ENCODE results near the gene KLHL21. TPM values are rescaled to one million over a fixed set of nuclear protein-coding genes. Genes with fewer than 3 reads are reported as not detected.

Gene KLHL21
- total RNA-seq, 1 experiment from 2014 or later: 17.6 TPM

- Mint-ChIP-seq H3K4me3 (no peak overlapping the region), H3K27me3 (ENCODE audit: low read depth) (no peaks in the 10 kb centered on the region; the same call in 1 of the 2 replicates), H3K36me3 (peaks cover 21% of the 10 kb centered on the region), H3K27ac (no peak overlapping the region), H3K4me1 (peaks cover 22% of the 10 kb centered on the region), H3K9me3 (no peaks in the 10 kb centered on the region)
- CTCF ChIA-PET: interaction anchor here (1.1 to 1.4 kb wide), 2 partner anchors 17 to 45 kb away, joined by 3 to 7 read pairs; partner anchors contain the start of genes NOL9 and TAS1R1
- no peak for TF ChIP-seq NR3C1 (CRISPR knock-in tag; conservative IDR thresholded peaks at IDR 0.05; ENCODE audit: low read depth)
- no peak for TF ChIP-seq E2F4 (CRISPR knock-in tag; IDR thresholded peaks at IDR 0.05; ENCODE audit: borderline replicate concordance, low read depth)
- no peak for TF ChIP-seq CREB1 (CRISPR knock-in tag; IDR thresholded peaks at IDR 0.05)
- TF ChIP-seq PREB (CRISPR knock-in tag; IDR thresholded peaks at IDR 0.05; ENCODE audit: borderline replicate concordance): no peak
- no peak for TF ChIP-seq ARID4B (CRISPR knock-in tag; IDR thresholded peaks at IDR 0.05; ENCODE audit: borderline replicate concordance)
- no peak for TF ChIP-seq GTF2I (CRISPR knock-in tag; conservative IDR thresholded peaks at IDR 0.05)
- TF ChIP-seq HMGA2 (CRISPR knock-in tag; IDR thresholded peaks at IDR 0.05): no peak
- no peak for DNase-seq (ENCODE audit: low spot score)
- ATAC-seq: no peak
- POLR2A ChIA-PET: no interaction called here
Observed at GRCh38 chr1:6599141-6599975, 3.3 kb downstream of the KLHL21 start.

- ATAC-seq: no peak
- ChIA-PET POLR2A (no interaction called here), CTCF (interaction anchor here (1.3 kb wide), 1 partner anchor 37 kb away, joined by 3 read pairs; no protein-coding TSS in a partner anchor)
- peaks cover 12% of the 10 kb centered on the region for H3K4me1 Mint-ChIP-seq
- H3K4me3 Mint-ChIP-seq: no peak overlapping the region
- H3K9me3 Mint-ChIP-seq: no peaks in the 10 kb centered on the region
- TF ChIP-seq NFE2L1 (CRISPR knock-in tag; IDR thresholded peaks at IDR 0.05) (no peak), ATF6 (CRISPR knock-in tag; IDR thresholded peaks at IDR 0.05) (no peak), FOXK1 (CRISPR knock-in tag; IDR thresholded peaks at IDR 0.05) (no peak), E2F4 (CRISPR knock-in tag; IDR thresholded peaks at IDR 0.05; ENCODE audit: borderline replicate concordance, low read depth) (no peak)
- no peak overlapping the region for H3K27ac Mint-ChIP-seq
- no peak for DNase-seq (ENCODE audit: low spot score)
- H3K36me3 Mint-ChIP-seq: peaks cover 26% of the 10 kb centered on the region
- H3K27me3 Mint-ChIP-seq (ENCODE audit: low read depth): no peaks in the 10 kb centered on the region; the same call in 1 of the 2 replicates
Observed at GRCh38 chr1:6597777-6598131, 4.9 kb downstream of the KLHL21 start.

Measured in WTC11 (cell line).